NB4 (cell line): ENCODE measurements around the gene VASH1.

Experiments used
- MYC ChIP-seq: IDR thresholded peaks from 2 replicates; pipeline ENCODE4 v1.6.1; 2011; ENCODE audit warnings: low read depth, low read length
- POLR2A ChIP-seq: IDR thresholded peaks from 2 replicates; pipeline ENCODE4 v1.6.1; 2011; ENCODE audit warnings: mild to moderate bottlenecking; ENCODE audit not compliant: insufficient read length; ENCODE audit errors: extremely low read depth
- TF ChIP-seq, protein P1 (sequence below): IDR thresholded peaks from one replicate; pipeline ENCODE4 v1.5.1; 2012; ENCODE audit warnings: low read depth, low read length
- TF ChIP-seq, protein P2 (sequence below): IDR thresholded peaks from 2 replicates; pipeline ENCODE4 v1.6.1; 2011; ENCODE audit warnings: low read depth, low read length

DNA sequence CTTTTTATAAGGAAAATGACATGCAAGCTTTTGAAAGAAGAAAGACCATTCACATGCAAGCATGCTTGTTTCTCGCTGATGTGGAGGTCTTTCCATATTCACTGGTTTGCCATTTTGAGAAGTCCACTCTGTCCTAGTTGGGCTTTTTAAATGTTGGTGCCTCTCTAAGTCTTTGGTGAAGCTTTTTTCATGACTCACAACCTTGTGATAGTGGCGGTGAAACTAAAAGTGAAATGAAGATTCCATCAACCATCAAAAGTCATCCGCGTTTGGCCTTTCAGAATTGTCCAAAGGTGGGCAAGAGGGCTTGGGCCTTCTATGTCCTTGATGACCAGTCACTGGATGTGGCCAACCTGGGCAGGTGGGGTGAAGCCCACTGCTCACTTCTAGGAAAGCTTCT is 69.3 kb downstream of the VASH1 start:
- TF ChIP-seq, protein P1, sequence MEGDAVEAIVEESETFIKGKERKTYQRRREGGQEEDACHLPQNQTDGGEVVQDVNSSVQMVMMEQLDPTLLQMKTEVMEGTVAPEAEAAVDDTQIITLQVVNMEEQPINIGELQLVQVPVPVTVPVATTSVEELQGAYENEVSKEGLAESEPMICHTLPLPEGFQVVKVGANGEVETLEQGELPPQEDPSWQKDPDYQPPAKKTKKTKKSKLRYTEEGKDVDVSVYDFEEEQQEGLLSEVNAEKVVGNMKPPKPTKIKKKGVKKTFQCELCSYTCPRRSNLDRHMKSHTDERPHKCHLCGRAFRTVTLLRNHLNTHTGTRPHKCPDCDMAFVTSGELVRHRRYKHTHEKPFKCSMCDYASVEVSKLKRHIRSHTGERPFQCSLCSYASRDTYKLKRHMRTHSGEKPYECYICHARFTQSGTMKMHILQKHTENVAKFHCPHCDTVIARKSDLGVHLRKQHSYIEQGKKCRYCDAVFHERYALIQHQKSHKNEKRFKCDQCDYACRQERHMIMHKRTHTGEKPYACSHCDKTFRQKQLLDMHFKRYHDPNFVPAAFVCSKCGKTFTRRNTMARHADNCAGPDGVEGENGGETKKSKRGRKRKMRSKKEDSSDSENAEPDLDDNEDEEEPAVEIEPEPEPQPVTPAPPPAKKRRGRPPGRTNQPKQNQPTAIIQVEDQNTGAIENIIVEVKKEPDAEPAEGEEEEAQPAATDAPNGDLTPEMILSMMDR, result no peak
- TF ChIP-seq POLR2A (no peak), MYC (no peak)
- TF ChIP-seq, protein P2, sequence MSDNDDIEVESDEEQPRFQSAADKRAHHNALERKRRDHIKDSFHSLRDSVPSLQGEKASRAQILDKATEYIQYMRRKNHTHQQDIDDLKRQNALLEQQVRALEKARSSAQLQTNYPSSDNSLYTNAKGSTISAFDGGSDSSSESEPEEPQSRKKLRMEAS, result no peak
